GM18498 (cell line): ENCODE data around the gene PRKAG2.
"Not testable (repeated sequence)": the region's sequence is repeated elsewhere in the genome, so short reads cannot be mapped to it uniquely, and the experiment has no call there.

ENCODE experiments used
- ATAC-seq: cut with Tn5 transposase; IDR thresholded peaks from one replicate; pipeline ENCODE4 v1.9.1; 2021; ENCODE audit warnings: mild to moderate bottlenecking, moderate library complexity; ENCODE audit not compliant: unreplicated experiment

PRKAG2 gene

DNA sequence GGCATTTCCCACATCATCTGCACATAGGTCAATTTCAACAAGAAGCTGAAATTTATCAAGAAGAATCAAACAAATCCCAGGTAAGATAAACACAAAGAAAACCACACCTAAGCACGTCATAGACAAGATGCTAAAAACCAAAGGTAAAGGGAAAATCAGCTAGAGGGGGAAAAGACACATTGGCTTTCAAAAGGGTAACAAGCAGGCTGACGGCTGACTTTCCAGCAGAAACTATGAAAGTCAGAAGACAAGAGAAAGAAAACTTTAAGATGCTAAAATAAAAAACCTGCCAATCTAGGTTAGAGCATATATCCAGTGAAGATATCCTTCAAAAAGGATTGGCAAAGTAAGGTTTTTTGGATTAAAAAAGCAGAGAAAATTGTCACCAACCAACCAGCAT, 297.3 kb downstream of the PRKAG2 start:
- no peak for ATAC-seq

DNA sequence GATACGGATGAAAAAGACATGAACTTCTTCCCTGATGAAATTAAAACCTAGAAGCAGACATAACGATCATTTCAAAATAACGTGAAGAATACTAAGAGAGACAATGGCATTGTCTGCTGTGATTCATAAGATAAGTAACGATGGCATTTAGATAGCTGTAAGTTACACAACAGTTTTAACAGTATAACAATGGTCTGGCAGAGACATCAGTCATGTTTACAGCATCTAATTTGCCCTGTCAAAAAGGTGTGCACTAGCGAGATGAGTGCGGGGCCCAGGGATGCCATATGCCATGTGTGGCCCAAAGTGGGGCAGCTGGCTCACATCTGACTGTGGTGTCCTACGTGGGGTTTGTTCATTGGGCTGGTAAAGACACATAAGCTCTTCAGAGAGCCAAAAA, 301.5 kb downstream of the PRKAG2 start:
- no peak for ATAC-seq

DNA sequence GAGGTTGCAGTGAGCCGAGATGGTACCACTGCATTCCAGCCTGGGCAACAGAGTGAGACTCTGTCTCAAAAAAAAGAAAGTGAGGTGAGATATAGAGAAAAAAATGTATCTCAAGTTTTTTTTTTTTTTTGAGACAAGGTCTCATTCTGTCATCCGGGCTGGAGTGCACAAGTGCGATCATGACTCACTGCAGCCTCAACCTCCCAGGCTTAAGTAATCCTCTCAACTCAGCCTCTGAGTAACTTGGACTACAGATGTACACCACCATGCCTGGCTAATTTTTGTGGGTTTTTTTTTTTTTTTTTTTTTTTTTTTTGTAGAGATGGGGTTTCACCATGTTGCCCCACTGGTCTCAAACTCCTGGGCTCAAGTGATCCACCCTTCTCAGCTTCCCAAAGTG, 303.9 kb downstream of the PRKAG2 start:
- ATAC-seq: not testable (repeated sequence)

DNA sequence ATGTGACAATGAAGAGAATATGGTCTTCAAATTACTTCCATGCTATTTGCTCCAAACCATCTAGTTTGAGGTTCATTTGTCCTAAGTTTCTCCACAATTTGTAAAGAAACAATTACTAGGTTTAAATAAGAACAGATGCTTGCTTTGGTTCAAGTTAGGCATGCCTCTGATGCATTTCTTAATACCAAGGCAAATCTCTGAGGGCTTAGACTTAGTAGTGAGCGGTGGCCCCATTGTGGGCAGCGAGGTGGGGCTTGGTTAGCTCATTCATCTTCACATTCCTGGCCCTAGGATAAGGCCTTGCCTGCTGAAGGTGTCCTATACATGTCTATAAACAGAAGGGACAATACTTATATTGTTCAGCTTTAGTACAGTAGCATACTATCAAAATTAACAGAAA, 304.8 kb downstream of the PRKAG2 start:
- ATAC-seq: no peak

DNA sequence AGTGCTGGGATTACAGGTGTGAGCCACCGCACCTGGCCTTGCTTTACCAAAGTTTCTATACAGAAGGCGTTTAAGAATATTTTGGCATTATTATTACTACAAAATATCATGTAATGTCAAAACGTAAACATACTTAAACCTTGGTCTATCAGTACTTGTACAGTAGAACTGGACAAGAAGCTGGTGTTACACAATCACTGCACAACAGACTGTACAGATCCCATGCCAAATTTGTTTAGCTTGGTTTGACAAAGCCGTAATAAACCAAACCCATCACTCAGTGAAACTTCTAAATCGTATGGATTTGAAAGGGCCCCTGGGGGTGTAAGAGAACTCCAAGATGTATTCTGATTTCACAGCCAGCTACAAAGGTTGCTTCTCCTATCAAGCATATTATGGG, 305.4 kb downstream of the PRKAG2 start:
- no peak for ATAC-seq

DNA sequence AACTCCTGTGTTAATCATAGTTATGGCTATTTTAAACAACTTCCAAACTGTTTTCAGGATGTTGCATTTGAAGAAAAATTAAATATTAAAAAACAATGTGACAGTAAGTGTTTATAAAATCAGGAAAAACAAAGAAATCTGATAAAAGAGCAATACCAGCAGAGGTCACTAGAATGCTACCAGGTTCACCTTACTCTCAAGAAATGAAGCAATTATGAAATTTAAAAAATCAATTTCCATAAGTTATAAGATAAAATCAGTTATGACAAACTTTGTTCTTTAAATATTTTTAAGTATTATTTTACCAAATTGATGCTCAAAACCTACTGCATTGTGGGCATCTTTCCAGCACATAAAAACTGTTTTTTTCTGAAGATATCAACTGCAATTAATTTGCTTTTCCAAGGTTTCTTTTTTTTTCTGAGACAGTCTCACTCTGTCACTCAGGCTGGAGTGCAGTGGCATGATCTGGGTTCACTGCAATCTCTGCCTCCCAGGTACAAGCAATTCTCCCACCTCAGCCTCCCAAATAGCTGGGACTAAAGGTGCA, 306.5 kb downstream of the PRKAG2 start:
- ATAC-seq: no peak

DNA sequence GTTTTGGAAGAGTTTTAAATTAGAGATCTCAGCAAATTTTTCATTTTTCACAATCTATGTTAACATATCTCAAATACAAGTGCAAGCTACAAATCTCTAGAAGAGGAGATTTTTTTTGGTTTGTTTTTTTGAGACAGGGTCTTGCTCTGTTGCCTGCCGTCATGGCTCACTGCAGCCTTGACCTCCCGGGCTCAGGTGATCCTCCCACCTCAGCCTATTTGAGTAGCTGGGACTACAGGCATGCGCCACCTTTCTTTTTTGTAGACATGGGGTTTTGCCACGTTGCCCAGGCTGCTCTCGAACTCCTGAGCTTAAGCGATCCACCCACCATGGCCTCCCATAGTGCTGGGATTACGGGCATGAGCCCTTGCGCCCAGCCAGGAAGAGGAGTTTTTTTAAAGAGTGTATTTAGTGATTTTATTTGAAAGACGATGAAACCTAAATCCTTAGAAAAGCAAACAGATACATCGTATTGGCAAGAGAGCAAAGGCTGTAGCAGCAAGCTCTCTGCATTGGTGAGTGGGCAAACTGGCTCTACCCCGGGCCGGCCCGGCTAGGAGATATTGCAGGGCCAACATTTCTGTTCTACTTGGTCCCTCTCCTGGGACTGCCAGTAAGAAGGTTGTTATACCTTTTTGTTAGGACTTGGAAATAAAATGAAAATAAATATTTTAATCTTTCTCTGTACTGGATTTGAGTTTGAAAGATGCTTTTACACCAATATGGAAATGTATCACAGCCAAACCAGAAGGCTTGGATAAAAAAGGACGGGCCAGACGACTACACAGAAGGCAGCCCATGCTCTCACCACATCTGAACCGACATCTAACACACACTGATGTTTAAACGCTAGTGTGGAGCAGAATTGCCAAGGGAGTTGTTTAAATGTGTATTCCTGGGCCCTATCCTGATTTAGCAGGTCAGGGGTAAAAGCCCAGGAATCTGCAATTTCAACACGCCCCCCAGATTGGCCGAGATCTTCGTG, 307.7 kb downstream of the PRKAG2 start:
- ATAC-seq: no peak

DNA sequence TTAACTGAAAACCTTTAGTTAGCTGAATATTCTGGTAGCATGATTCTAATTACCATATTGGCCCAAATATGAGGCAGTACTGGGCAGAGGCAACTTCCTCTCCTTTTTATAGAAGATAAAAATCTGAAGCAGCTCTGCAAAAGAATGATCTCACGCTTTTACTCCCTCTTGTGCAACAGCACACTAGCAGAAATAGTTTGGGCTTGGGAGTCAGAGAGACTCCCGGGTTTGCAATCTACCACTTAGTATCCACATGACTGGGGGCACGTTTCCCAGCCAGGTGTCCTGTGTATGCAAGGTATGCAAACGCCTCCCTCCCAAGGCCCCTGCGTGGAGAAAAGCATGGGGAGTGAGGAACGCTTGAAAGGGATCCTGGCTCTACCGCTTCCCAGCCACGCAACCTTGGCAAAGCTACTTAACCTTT, 310.0 kb downstream of the PRKAG2 start:
- ATAC-seq: no peak

DNA sequence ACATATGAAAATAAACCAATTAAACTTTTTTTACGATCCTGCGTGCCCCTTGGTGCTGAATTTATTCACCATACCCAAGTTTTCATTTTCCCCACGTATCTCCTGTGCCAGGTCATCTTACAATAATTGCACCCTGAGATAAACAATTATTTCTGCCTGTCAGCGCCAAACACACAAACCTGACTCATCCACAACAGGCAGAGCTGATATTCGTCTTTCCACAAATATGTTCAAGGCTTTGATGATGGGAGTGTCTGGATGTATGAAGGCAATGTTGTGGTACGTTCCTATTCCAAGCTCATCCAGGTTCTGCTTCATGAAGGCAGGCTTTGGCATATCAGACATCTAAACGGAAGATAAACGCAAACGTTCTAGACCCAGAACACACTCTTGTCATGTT, 311.4 kb downstream of the PRKAG2 start:
- ATAC-seq: no peak

DNA sequence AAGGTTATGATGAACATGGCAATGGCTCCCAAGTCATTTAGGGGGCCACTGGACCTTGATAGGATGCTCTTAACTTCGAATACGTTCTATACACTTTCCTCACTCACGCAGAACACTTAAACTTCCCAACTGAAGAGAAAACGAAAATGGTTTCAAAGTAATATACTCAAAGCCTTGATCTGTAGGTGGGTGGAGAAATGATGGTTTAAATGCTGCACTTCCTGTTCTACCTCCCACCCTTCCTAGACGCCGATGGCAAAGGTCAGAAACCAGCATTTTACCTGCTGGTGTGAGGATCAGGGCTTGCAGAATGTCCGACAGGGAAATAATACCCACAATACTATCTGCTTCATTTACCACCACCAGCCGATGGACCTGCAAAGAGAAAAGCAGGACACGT, 316.7 kb downstream of the PRKAG2 start:
- no peak for ATAC-seq

DNA sequence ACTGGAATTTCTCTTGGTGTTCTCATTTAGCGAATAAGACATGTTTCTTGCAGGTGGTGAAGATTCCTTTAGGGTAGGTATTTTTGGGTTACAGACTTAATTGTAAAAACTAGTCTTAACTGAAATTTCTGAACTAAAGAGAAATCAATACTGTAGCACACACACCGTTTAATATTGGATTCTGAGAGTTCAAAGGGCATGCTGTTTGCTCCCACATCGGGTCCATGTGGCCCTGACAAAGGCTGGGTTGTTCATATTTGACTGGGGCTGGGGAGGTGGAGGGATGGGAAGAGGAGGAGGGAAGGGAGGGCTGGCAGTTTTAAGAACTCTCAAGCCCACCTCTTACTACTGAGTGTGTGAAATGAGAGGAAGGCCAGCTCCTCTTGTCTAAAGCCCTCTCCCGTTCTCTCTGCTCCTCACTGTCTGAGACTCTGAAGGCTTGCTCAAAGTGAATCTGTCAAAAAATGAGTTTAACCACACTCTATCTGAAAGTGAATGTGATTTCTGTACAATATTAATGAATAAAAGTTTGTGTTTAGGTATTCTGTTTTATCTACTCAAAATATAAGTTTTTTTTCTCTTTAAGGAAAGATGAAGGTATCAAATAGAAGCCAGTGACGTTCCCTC, 317.2 kb downstream of the PRKAG2 start:
- ATAC-seq: no peak

DNA sequence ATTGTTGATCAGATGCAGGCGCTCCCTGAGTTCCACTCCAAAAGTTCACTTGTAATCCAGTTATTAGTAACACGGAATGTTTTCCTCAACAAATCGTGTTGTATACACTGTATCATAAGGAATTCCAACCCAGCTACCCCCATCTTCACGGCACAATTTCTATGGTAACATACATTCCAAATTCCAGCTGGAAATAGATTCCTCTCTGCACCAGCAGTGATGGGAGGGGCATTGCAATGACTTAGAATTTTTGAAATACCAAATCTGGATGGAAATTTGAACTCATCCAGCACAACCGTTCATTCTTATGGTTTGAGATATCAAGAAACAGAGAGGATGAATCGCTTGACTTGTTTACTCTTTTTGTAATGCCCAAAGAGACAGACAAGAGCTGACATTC, 318.3 kb downstream of the PRKAG2 start:
- ATAC-seq: no peak

DNA sequence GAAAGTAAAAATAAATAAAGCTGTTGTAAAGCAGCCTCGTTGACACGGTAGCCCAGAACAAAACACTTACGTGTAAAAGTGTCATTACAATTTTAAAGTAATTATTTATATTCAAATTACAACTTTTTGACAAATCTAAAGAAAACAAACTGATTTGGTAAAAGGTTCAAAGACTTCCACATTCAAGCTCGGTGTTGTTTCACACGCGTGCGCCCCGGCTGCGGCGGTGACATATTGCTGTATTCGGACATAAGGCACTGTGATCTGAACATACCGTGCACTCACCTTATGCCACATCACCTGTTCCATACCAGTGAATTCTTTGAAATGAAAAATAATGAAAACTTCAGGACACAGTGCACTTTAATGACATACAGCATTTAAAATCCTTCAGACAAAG, 320.3 kb downstream of the PRKAG2 start:
- ATAC-seq: no peak

DNA sequence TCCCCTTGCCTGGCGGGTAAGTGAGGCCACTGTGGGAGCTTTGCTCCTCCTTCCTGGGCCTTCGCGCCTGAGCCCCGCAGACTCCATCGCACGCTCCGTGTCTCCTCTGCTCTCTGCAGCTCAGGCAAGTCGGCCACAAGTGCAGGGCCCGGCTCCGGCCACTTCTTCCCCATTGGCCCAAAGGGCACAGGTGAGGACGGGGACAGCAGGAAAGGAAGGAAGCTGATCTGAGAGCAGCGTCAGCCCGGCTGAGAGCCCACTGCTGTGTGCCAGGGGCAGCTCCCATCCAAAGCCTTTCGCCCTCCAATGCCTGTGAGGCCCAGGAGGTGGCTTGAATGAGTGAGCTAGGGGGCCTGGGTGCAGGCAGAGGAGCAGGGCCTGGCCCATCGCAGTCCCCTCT, 323.6 kb downstream of the PRKAG2 start:
- no peak for ATAC-seq

DNA sequence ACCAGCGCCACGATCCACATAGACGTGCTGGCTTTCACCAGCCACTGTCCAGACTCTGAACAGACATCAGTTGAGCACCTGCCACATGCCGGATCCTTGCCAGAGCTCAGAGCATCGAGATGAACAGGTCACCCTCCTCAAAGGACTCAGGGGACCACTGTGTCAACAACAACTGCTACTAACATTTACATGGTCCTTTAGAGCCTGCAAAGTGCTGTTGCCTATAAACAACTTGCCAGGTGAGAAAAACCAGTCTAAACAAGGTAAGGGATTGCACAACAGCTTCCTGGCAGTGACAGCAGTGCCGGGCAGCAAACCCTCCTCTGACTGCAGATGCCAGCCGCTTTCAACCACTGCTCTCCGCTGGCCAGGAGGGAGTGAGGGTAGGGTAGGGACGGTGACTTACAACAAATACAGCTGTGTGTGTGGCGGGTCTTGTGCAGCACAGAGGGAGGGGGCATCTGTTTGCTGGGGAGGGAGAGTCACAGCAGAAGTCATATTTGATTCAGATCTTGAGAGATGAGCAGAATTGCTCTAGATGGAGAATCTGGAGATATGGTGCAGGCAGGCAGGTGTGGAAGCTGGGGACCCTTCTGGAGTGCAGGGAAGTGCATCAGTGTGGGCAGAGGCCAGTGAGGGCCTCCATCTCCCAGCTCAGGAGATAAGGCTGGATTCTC, 324.4 kb downstream of the PRKAG2 start:
- no peak for ATAC-seq

DNA sequence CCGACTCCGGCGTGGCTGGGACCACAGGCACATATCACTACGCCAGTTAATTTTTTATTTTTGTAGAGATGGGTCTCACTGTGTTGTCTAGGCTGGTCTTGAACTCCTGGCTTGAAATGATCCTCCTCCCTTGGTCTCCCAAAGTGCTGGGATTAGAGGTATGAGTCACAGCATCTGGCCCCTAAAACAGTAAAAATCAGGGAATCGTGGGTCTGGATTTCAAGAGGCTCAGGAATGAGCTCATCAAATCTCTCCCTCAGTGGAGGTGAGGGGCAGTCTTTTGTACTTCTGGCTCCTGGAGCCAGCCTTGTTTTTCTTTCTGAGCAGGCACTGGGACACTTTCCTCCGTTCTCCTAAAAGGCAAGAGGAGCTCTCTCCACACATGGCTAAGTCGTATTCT, 325.1 kb downstream of the PRKAG2 start:
- ATAC-seq: no peak

DNA sequence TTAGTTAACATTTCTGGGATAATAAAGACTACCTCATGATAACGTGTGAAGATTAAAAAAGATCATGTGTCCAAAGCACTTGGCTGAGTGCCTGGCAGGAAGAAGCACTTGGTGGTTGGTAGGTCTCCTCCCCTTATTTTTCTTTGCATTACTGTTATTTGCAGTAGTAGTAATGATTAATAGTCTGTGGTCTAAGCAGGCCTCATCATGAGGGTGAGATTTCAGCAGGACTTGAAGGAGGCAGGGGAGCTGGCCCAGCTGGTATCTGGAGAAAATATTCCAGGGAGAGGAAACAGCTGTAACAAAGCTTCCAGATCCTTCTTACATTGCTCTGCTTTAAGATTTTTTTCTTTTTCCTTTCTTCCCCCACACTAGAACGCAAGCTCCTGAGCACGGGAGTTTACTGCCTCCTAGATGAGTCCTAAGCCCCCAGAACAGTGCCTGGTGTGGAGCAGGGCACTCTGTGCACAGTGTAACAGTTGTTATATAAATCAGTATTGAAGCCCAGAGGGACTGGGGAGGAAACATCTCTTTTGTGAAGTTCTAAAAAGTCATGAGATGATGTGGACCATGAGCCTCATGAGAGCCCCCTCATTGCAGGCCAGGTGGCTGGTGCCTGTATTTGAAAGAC, 326.1 kb downstream of the PRKAG2 start:
- ATAC-seq: no peak

DNA sequence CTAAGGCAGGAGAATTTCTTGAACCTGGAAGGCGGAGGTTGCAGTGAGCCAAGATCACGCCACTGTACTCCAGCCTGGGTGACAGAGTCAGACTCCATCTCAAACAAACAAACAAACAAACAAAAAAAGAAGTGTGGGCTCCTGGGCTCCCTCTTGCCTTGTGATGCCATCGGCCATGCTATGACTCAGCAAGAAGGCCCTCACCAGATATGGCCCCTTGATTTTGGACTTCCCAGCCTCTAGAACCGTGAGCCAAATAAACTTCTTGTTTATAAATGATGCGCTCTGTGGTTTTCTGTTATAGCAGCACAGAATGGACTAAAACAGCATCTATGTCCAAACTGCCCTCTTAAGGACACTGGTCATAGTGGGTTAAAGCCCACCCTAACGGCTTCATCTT, 327.3 kb downstream of the PRKAG2 start:
- no peak for ATAC-seq

DNA sequence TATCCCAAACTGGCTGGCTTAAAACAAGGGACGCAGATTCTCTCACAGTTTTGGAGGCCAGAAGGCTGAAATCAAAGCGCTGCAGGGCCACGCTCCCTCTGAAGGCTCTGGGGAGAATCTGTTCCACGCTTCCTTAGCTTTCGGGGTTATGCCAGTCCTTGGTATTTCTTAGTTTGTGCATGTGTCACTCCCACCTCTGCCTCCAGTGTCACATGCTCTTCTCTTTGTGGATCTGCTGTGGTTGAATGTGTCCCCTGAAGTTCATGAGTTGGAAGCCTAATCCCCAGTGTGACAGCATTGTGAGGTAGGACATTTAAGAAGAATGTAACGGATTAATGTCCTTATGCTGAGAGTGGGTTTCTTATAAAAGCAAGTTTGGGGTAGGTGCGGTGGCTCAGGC, 327.8 kb downstream of the PRKAG2 start:
- ATAC-seq: no peak

DNA sequence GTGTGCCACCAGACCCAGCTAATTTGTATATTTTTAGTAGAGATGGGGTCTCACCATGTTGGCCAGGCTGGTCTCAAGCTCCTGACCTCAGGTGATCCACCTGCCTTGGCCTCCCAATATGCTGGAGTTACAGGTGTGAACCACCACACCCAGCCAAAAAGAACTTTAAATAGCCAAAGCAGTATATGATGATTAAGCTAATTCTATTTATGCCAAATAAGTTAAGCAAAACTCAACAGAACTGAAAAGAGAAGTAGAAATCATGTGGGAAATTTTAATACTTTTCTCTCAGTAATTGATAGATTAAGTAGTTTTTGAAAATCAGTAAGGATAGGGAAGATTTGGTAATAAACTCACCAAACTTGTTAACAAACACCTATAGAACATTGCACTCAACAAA, 332.7 kb downstream of the PRKAG2 start:
- no peak for ATAC-seq

DNA sequence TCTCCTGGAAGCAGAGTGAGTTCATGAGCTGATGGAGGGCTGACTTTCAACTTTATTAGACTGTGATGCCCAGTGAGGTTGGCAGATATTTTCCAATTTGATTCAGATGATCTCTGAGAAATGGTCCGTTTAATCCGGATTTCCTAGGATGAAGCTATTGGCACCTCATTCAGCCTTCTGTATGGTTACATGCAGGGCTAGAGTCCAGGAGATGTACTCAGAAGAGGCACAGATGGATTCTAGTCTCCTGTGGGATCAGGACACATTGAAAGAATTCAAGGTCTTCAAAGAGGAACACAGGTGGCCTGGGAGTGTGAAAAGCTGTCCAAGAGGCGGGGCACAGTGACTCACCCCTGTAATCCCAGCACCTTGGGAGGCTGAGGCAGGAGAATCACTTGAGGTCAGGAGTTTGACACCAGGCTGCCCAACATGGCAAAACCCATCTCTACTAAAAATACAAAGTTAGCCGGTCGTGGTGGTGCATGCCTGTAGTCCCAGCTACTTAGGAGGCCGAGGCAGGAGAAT, 334.2 kb downstream of the PRKAG2 start:
- ATAC-seq: no peak
